GM18519 (cell line): Measurements from ENCODE around the gene GLRX2.
"Not testable (repeated sequence)": the region's sequence is repeated elsewhere in the genome, so short reads cannot be mapped to it uniquely, and the experiment has no call there.

Experiments
- ATAC-seq: cut with Tn5 transposase; IDR thresholded peaks from one replicate; pipeline ENCODE4 v1.9.1; 2021; ENCODE audit warnings: mild to moderate bottlenecking, moderate library complexity; ENCODE audit not compliant: unreplicated experiment, low FRiP score

The GLRX2 gene

DNA sequence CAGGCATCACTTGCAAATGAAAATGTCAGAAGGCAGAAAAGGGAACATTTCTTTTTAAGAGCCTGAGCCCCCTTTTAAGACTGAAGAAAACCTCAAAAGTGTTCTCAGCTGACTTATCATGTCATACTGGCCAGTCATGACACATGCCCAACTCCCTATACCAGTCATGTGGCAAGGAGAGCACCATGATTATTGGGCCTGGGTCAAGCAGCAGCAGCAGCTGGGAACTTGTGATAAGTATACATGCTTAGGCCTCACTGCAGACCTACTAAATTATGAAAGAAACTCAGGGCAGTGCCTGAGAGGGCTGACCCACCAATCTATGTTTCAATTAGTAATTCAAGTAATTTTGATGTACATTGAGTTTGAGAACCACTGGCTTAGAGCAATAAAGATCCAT lies 37.2 kb downstream of the GLRX2 start:
- ATAC-seq: no peak

DNA sequence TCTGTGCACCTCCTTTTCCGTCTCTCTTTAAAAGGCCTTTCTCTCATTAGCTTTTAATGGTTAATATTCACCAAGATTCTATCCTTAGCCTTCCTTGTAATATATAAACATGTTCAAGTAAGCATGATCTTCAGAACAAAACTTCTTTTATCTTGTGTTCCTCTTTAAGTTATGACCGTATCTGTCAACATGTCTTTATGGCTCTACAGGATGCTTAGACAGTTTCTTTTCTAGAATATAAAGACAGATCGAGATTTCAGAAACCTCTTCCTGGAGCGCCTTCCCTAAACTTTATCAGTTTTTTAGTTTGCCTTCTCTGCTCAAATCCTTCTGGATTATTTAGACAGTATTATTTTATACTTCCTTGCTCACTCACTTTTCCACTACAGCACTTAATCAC lies 38.6 kb downstream of the GLRX2 start:
- no peak for ATAC-seq

DNA sequence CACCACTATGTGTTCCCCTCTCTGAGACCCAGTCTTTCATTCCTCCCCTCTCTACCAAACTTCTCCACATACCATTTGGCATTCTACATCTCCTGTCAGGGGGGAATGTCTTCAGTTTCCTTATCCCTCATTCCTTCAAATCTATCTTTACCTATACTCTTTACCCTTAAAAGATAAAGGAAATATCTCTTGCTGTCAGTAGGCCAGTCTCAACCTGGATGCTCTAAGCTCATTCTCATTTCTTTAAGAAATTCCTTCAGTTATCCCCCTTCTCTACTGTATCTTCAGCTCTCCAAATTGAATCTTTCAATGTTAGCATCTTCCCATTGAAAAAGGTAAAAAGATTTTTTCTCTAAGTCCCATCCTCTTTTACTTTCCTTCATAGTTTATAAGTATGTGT lies 39.3 kb downstream of the GLRX2 start:
- no peak for ATAC-seq

DNA sequence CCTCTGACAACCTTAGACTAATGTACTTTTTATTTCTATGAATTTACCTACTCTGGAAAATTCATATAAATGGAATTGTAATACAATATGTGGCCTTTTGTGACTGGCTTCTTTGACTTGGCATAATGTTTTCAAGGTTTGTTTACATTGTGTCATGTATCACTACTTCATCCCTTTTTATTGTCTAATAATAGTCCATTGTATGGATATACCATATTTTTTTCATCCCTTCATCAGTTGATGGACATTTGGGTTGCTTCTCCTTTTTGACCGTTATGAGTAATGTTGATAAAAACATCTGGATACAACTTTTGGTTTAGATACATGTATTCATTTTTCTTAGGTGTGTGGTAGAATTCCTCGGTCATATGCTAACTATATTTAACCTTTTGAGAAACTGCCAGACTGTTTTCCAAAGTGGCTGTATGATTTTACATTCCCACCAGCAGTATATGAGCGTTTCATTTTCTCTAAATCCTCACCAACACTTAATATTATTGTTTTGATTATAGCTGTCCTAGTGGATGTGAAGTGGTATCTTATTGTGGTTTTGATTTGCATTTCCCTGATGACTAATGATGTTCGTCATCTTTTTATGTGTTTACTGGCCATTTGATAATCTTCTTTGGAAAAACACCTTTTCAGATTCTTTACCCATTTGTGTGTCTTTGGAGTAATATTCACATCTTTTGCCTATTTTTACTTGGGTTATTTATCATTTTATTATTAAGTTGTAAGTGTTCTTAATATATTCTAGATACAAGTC lies 42.3 kb downstream of the GLRX2 start:
- no peak for ATAC-seq

DNA sequence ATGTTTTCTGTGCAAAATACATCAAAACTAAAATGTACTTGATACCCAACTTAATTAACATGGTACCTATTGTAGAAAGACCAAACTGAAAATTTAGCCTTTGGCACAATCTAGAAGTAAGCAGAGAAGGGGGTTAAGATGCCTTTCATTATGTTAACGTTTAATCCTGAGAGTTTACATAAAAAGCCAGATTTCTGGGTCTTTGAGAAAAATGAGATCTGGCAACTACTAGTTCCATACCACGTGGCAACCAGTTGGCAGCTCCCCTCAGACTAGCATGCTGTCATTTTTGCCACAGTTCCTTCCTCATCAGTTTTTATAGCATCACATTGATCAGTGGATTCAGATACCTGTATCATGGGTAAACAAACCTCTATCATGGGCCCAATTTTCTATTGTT lies 44.3 kb downstream of the GLRX2 start:
- no peak for ATAC-seq

DNA sequence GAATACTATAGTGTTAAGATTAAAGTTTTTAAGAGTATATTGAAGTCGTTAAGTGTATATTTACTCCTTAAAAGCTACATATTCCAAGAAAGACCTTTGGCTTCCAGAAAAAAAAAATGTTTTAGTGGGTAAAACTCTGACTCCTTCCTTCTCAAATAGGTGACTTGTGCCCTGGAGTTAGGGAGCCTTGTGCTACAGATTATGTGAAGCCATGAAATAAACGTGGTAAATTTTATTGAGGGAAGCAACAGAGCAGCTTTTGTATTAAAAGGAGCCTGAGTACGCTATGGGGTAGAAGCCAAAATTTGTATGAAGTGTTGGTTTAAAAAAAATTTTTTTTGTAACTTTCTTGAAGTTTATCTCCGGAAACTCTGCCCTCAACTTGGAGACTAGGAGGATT lies 44.8 kb downstream of the GLRX2 start:
- ATAC-seq: no peak

DNA sequence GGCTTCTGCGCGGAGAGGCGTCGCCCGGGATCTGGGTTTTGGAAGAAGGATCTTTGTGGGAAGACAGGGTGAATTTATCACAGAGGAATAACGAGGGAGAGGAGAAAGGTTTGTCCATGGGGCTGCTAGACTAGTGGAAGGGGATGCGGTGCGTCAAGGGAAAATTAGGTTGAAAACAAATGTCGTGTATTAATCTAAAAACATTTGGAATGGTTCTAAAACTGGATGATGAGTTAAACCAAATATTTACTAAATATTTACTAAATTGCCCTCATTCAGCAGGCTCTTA lies 45.2 kb downstream of the GLRX2 start:
- no peak for ATAC-seq

DNA sequence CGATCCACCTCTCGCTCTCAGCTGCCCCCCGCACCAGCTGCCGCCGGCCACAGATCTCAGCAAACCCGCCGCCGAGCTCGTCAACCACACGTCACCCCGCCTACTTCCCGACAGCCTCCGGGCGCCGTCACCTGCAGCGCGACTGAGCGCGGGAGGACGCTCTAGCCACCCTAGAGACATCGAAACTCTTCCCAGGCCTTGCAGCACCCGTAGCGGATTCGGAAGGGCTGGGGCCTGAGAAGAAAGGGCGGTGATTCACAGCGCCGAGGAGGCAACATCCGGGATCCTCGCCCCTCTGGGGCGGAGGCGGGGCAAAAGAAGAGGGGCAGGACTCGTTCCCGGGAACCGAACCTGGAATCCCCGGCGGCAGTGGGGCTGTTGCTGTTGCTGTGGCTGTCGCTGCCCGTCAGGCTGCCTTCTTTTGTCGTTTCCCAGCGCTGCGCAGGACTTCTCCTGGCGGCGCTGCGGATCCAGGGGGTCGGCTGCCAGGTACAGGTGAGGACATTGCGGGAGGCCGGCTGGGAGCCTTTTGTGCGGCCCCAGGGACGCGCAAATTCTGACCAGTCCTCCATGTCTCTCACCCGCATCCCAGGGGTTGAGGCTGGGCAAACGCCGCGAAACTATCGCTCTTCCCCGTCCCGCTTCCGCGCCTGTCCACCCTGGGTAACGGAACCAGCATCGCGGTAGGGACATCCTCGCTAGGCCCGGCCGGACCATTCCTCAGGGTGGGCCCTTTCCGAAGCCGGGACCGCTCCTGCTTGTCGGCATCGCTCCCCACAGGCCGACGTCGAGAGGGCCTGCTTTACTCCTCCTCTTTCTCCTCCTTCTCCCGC lies 45.7 kb downstream of the GLRX2 start, which contains the start of the genes RO60 and UCHL5:
Gene RO60 (plus strand): TSS at position 331 of the 833 bp plus-strand sequence. CDS start 9,443 bp downstream, outside the sequence.
Gene UCHL5 (minus strand): TSS at position 79 of the 833 bp plus-strand sequence. CDS start 100 bp downstream, outside the sequence.
- peak; percentile 92 for ATAC-seq

DNA sequence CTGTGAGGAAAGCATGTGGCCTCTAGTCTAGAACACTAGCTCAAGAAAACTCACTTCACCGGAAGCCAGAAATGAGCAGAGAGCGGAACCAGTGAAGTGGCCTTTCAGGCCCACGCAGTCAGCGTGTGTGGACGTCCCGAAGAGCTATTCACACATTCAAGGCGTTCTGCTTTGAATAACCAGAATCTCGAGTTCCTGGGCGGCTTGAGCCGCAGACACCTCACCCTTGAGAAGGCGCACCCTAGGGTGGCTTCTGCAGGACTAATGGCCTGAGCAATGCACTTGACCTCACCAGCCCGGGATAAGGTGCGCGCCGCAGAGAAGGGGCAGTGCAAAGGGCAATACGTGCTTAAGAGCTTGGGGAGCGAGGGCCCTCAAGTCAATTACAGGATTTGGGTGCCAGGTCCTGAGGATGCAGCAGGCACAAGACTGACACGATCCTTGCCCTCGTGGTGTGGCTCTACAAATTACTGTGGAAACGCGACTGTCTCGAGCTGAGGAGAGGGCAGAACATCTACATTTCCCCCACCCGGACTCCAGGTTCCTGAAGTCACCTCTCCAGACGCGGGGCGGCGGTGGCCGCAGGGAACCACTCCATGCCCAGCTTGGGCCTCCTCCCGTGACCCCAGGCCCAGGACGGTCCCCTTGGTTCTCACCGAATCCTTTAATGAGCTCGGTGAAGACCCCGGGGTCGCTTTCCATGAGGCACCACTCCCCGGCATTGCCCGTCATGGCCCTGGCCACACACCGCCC lies 46.5 kb downstream of the GLRX2 start:
- peak; percentile 63 for ATAC-seq

DNA sequence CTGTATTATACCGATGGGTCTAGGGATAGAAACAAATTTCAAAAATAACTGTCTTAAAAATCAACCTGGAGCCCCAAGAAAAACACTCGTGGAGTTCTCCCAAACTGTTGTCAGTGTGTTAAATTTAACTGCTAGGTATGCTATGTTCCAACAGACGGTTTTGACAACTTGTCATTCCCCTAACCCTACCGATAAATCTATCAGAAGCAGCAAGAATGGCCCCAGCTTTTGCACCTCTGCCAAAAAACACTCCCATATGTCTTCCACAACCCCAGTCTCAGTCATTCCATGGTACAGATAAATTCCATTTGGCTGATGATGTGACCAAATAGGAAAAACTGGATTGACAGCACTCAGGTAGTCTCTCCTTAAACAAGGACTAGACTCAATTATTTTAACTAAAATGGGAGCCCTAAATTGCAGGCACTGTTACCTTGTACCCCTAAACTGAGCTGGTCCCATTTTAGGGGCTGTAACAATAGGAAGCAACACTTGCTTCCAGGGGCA lies 51.0 kb downstream of the GLRX2 start:
- ATAC-seq: no peak

DNA sequence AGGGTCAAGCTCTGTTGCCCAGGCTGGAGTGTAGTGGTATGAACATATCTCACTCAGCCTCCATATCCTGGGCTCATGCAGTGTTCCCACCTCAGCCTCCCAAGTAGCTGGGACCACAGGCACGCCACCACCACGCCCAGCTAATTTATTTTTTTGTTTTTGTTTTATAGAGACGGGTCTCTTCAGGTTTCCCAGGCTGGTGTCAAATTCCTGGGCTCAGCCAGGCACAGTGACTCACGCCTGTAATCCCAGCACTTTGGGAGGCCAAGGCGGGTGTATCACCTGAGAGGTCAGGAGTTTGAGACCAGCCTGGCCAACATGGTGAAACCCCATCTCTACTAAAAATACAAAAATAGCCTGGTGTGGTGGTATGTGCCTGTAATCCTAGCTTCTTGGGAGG lies 56.3 kb downstream of the GLRX2 start:
- not testable (repeated sequence) for ATAC-seq
